ENCODE results near the gene COL5A1. TPM values are rescaled to one million over a fixed set of nuclear protein-coding genes. Genes with fewer than 3 reads are reported as not detected.

The COL5A1 gene
- total RNA-seq, 1 experiment from 2014 or later = 10.6 TPM

DNA sequence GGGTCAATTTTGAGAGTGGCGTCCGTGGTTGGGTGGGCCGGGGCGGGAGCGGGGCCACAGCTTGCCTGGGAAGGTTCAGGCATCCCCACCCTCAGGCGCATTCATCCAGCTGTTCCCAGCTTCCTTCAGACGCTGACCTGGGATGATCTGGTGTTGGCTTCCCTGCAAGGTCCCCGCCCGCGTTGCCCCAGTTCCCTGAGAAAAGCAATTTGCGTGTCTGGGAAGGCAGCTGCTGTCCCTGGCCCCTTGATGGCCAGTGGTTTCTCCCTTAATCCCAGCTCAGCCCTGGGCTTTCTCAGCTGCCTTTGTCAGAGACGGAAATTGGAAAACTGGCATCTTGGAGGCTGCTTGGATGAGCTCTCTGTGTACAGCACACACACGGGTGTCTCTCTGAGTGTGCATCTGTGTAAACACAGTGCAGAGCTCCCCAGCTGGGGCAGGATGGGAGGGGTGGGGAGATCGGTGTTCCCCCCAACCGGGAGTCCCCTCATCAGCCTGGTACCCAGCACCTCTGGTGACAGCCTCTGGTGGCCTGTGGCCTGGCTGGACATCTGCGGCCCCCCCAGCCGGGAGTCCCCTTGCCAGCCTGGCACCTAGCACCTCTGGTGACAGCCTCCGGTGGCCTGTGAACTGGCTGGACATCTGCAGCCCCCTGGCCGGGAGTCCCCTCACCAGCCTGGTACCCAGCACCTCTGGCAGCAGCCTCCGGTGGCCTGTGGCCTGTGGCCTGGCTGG is 94.0 kb downstream of the COL5A1 start:
- Histone ChIP-seq H2AFZ (ENCODE audit: low read length) (no peak overlapping the region), H3K27ac (ENCODE audit: low read length) (no peak overlapping the region), H3K9ac (ENCODE audit: low read length) (no peak overlapping the region), H3K79me2 (ENCODE audit: low read length) (no peaks in the 10 kb centered on the region), H3K9me3 (ENCODE audit: low read length) (no peaks in the 10 kb centered on the region), H3K9me2 (replicated peaks; ENCODE audit: low read length) (no peaks in the 10 kb centered on the region), H3K27me3 (ENCODE audit: low read length) (no peaks in the 10 kb centered on the region), H4K20me1 (ENCODE audit: low read length) (no peaks in the 10 kb centered on the region), H3F3A (ENCODE audit: low read length, unreplicated experiment) (no peaks in the 10 kb centered on the region), H3K4me3 (ENCODE audit: low read length) (no peak overlapping the region), H3K4me2 (ENCODE audit: low read length) (no peak overlapping the region), H3K36me3 (ENCODE audit: low read depth, low read length) (no peaks in the 10 kb centered on the region), H3K4me1 (ENCODE audit: insufficient read depth, low read length) (no peaks in the 10 kb centered on the region)
- intact Hi-C loops (cut with micrococcal nuclease) = no loop called here
- DNase-seq (no peak), ATAC-seq (no peak)
- ChIA-PET CTCF (no interaction called here), POLR2A (ENCODE audit: unreplicated experiment) (interaction anchor here (0.6 kb wide), 1 partner anchor 302 kb away, joined by 3 read pairs; no protein-coding TSS in a partner anchor)
- TF ChIP-seq, protein P1, sequence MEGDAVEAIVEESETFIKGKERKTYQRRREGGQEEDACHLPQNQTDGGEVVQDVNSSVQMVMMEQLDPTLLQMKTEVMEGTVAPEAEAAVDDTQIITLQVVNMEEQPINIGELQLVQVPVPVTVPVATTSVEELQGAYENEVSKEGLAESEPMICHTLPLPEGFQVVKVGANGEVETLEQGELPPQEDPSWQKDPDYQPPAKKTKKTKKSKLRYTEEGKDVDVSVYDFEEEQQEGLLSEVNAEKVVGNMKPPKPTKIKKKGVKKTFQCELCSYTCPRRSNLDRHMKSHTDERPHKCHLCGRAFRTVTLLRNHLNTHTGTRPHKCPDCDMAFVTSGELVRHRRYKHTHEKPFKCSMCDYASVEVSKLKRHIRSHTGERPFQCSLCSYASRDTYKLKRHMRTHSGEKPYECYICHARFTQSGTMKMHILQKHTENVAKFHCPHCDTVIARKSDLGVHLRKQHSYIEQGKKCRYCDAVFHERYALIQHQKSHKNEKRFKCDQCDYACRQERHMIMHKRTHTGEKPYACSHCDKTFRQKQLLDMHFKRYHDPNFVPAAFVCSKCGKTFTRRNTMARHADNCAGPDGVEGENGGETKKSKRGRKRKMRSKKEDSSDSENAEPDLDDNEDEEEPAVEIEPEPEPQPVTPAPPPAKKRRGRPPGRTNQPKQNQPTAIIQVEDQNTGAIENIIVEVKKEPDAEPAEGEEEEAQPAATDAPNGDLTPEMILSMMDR (conservative IDR thresholded peaks at IDR 0.05; ENCODE audit: low read depth, low read length) = no peak
- TF ChIP-seq EZH2phosphoT487 (IDR thresholded peaks at IDR 0.05; ENCODE audit: borderline replicate concordance, low read length) (no peak), EZH2 (IDR thresholded peaks at IDR 0.05; ENCODE audit: low read length, unreplicated experiment) (no peak)
- no TSS peak for BruUV-seq (replicated peaks)

DNA sequence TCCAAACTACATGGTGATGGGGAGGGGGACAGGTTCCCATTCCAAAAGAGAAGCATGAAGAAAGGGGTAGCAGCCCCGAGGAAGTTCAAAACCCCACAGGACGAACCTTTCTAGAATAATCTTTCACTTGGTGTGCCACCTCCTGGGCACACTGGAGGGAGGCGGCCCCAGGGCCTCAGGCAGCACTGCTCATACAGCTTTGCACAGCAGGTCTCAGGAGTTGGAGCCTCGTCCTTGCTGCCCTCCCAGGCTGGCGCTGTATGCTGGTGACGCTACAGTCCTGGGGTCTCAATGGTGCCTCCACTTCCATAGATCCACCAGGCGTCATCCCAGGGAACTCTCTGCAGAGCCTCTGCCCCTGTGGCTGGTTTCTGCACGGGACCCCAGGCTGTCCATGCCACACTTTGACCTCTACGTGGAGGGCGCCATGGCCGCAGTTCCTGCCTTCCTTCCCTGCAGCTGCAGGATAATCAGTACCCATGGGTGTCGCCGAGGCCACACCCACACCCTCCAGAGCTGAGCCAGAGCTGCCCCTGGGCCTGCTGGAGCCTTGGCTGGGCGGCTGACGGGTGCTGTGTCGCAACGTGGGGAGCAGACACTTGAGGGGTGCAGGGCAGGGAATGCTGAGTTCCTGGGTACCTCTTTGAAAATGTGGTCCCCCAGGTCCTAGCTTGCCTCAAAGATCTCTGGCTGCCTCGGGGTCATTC is 95.3 kb downstream of the COL5A1 start:
- Histone ChIP-seq H4K20me1 (ENCODE audit: low read length) (no peaks in the 10 kb centered on the region), H3K9me2 (replicated peaks; ENCODE audit: low read length) (no peaks in the 10 kb centered on the region), H3K36me3 (ENCODE audit: low read depth, low read length) (no peaks in the 10 kb centered on the region), H3K27me3 (ENCODE audit: low read length) (no peaks in the 10 kb centered on the region), H2AFZ (ENCODE audit: low read length) (no peak overlapping the region), H3K4me2 (ENCODE audit: low read length) (no peak overlapping the region), H3K9me3 (ENCODE audit: low read length) (no peaks in the 10 kb centered on the region), H3K9ac (ENCODE audit: low read length) (no peak overlapping the region), H3K4me3 (ENCODE audit: low read length) (no peak overlapping the region), H3K79me2 (ENCODE audit: low read length) (no peaks in the 10 kb centered on the region), H3K27ac (ENCODE audit: low read length) (no peak overlapping the region), H3K4me1 (ENCODE audit: insufficient read depth, low read length) (no peaks in the 10 kb centered on the region), H3F3A (ENCODE audit: low read length, unreplicated experiment) (no peaks in the 10 kb centered on the region)
- ChIA-PET CTCF (no interaction called here), POLR2A (ENCODE audit: unreplicated experiment) (no interaction called here)
- ATAC-seq (no peak), DNase-seq (no peak)
- BruUV-seq (replicated peaks) = no TSS peak
- intact Hi-C loops (cut with micrococcal nuclease) = no loop called here
- TF ChIP-seq EZH2 (IDR thresholded peaks at IDR 0.05; ENCODE audit: low read length, unreplicated experiment) (no peak), EZH2phosphoT487 (IDR thresholded peaks at IDR 0.05; ENCODE audit: borderline replicate concordance, low read length) (no peak)
- TF ChIP-seq, protein P1 (conservative IDR thresholded peaks at IDR 0.05; ENCODE audit: low read depth, low read length) = no peak
